Hepatocyte (in vitro differentiated cells): ENCODE measurements around the gene ADSL. TPM values are rescaled to one million over a fixed set of nuclear protein-coding genes. Genes with fewer than 3 reads are reported as not detected.

Experiments used
- DNase-seq: peaks from one replicate; pipeline ENCODE4 v3.0.0-alpha.2; 2016; ENCODE audit warnings: low spot score
- H2AFZ ChIP-seq: fragments of 200-600 bp; sonication (generic); 2 replicates; pipeline ENCODE4 v1.6.0; 2016; ENCODE audit warnings: antibody characterized with exemption, mild to moderate bottlenecking
- H3K27ac ChIP-seq: fragments of 200-600 bp; sonication (generic); 2 replicates; pipeline ENCODE4 v1.5.1; 2016; ENCODE audit warnings: mild to moderate bottlenecking
- H3K27me3 ChIP-seq: fragments of 200-600 bp; sonication (generic); 2 replicates; pipeline ENCODE4 v1.6.1; 2016
- H3K36me3 ChIP-seq: fragments of 200-600 bp; sonication (generic); replicated peaks from 2 replicates; pipeline ENCODE4 v1.5.1; 2016; ENCODE audit warnings: low read depth; ENCODE audit not compliant: insufficient read depth
- H3K4me1 ChIP-seq: fragments of 200-600 bp; sonication (generic); 2 replicates; pipeline ENCODE4 v1.5.1; 2016; ENCODE audit warnings: mild to moderate bottlenecking, moderate library complexity; ENCODE audit not compliant: insufficient read depth
- H3K4me2 ChIP-seq: fragments of 200-600 bp; sonication (generic); 2 replicates; pipeline ENCODE4 v1.6.0; 2016
- H3K4me3 ChIP-seq: fragments of 200-600 bp; sonication (generic); 2 replicates; pipeline ENCODE4 v1.5.1; 2016; ENCODE audit warnings: mild to moderate bottlenecking
- H3K79me2 ChIP-seq: fragments of 200-600 bp; sonication (generic); 2 replicates; pipeline ENCODE4 v1.6.0; 2017; ENCODE audit warnings: mild to moderate bottlenecking
- H3K9me2 ChIP-seq: fragments of 200-600 bp; sonication (generic); replicated peaks from 2 replicates; pipeline ENCODE4 v1.6.0; 2017; ENCODE audit warnings: mild to moderate bottlenecking; ENCODE audit not compliant: insufficient read depth
- H3K9me3 ChIP-seq: fragments of 200-600 bp; sonication (generic); 2 replicates; pipeline ENCODE4 v1.5.1; 2016; ENCODE audit warnings: low read depth, mild to moderate bottlenecking
- H4K20me1 ChIP-seq: fragments of 200-600 bp; sonication (generic); 2 replicates; pipeline ENCODE4 v1.6.0; 2016; ENCODE audit warnings: mild to moderate bottlenecking; ENCODE audit not compliant: insufficient read depth, poor library complexity, severe bottlenecking
- CTCF ChIP-seq: fragments of 200-600 bp; sonication (generic); IDR thresholded peaks from 2 replicates; pipeline ENCODE4 v1.5.1; 2016; ENCODE audit warnings: antibody characterized with exemption, mild to moderate bottlenecking; ENCODE audit not compliant: poor library complexity
- EZH2 ChIP-seq: fragments of 200-600 bp; sonication (generic); IDR thresholded peaks from 2 replicates; pipeline ENCODE4 v1.6.1; 2016; ENCODE audit warnings: antibody characterized with exemption, mild to moderate bottlenecking, borderline replicate concordance
- EZH2phosphoT487 ChIP-seq: fragments of 200-600 bp; sonication (generic); IDR thresholded peaks from one replicate; pipeline ENCODE4 v1.6.1; 2018; ENCODE audit warnings: antibody characterized with exemption, mild to moderate bottlenecking, low read depth, moderate library complexity; ENCODE audit not compliant: unreplicated experiment, severe bottlenecking
- WGBS: methylation state at CpG from one replicate; pipeline ENCODE4 v1.1.6; 2016; ENCODE audit warnings: low lambda C conversion rate; ENCODE audit errors: missing lambda C conversion rate; 5-methylcytosine and 5-hydroxymethylcytosine counted together
- polyA plus RNA-seq: library from polyadenylated mRNA; unstranded; fragments of >200 nt; fragmentation: Nextera tagmentation; extraction: Ambion mirVana; gene quantifications from 2 replicates; pipeline ENCODE4 v1.2.1, GENCODE V29; 2016
- total RNA-seq: library from RNA; depleted of rRNA; stranded (reverse); fragments of >200 nt; gene quantifications from 2 replicates; pipeline ENCODE4 v1.2.3, GENCODE V29; 2014

ADSL gene
- total and polyA plus RNA-seq, 2 experiments from 2014 or later, result 54.8 to 81.8 TPM

GRCh38 chr22:40415531-40416266 lies 69.4 kb downstream of the ADSL start:
- Histone ChIP-seq H3K27me3 (no peaks in the 10 kb centered on the region), H3K9me3 (no peaks in the 10 kb centered on the region), H3K27ac (no peak overlapping the region), H3K4me1 (no peaks in the 10 kb centered on the region), H3K79me2 (no peaks in the 10 kb centered on the region), H3K4me2 (no peak overlapping the region), H3K9me2 (no peaks in the 10 kb centered on the region), H2AFZ (no peak overlapping the region), H3K4me3 (no peak overlapping the region), H4K20me1 (no peaks in the 10 kb centered on the region), H3K36me3 (no peaks in the 10 kb centered on the region)
- 84% methylated on average over 19 of the region's 19 CpGs for WGBS
- DNase-seq, result no peak
- TF ChIP-seq CTCF (no peak), EZH2 (no peak), EZH2phosphoT487 (no peak)

GRCh38 chr22:40416267-40416570 lies 69.9 kb downstream of the ADSL start:
- H3K27ac ChIP-seq, result no peak overlapping the region
- TF ChIP-seq CTCF (no peak), EZH2phosphoT487 (no peak), EZH2 (no peak)
- no peaks in the 10 kb centered on the region for H3K9me3 ChIP-seq
- H3K9me2 ChIP-seq, result no peaks in the 10 kb centered on the region
- H3K36me3 ChIP-seq, result no peaks in the 10 kb centered on the region
- no peaks in the 10 kb centered on the region for H3K4me1 ChIP-seq
- H3K79me2 ChIP-seq, result no peaks in the 10 kb centered on the region
- H3K27me3 ChIP-seq, result no peaks in the 10 kb centered on the region
- no peak overlapping the region for H3K4me2 ChIP-seq
- DNase-seq, result no peak
- H4K20me1 ChIP-seq, result no peaks in the 10 kb centered on the region
- no peak overlapping the region for H3K4me3 ChIP-seq
- 98% methylated on average over 10 of the region's 10 CpGs for WGBS
- no peak overlapping the region for H2AFZ ChIP-seq

GRCh38 chr22:40416636-40417035 lies 70.3 kb downstream of the ADSL start:
- Histone ChIP-seq H3K27ac (no peak overlapping the region), H3K4me3 (no peak overlapping the region), H3K4me2 (no peak overlapping the region), H2AFZ (no peak overlapping the region), H4K20me1 (no peaks in the 10 kb centered on the region), H3K79me2 (no peaks in the 10 kb centered on the region), H3K9me3 (no peaks in the 10 kb centered on the region), H3K36me3 (no peaks in the 10 kb centered on the region), H3K27me3 (no peaks in the 10 kb centered on the region), H3K9me2 (no peaks in the 10 kb centered on the region), H3K4me1 (no peaks in the 10 kb centered on the region)
- DNase-seq, result no peak
- no peak for TF ChIP-seq CTCF
- TF ChIP-seq EZH2phosphoT487, result no peak
- TF ChIP-seq EZH2, result no peak
- 94% methylated on average over 11 of the region's 11 CpGs for WGBS

GRCh38 chr22:40417041-40417440 lies 70.7 kb downstream of the ADSL start:
- no peaks in the 10 kb centered on the region for H3K36me3 ChIP-seq

More at GRCh38 chr22:40417041-40417440, 70.7 kb downstream of the ADSL start:
- H3K9me3 ChIP-seq, result no peaks in the 10 kb centered on the region
- no peaks in the 10 kb centered on the region for H3K9me2 ChIP-seq
- no peak overlapping the region for H3K4me2 ChIP-seq
- H4K20me1 ChIP-seq, result no peaks in the 10 kb centered on the region
- no peak overlapping the region for H3K4me3 ChIP-seq
- H2AFZ ChIP-seq, result no peak overlapping the region
- H3K27me3 ChIP-seq, result no peaks in the 10 kb centered on the region
- H3K27ac ChIP-seq, result no peak overlapping the region
- TF ChIP-seq EZH2, result no peak
- no peak for TF ChIP-seq EZH2phosphoT487
- TF ChIP-seq CTCF, result no peak
- no peak for DNase-seq
- WGBS, result 100% methylated on average over 8 of the region's 8 CpGs
- H3K79me2 ChIP-seq, result no peaks in the 10 kb centered on the region
- no peaks in the 10 kb centered on the region for H3K4me1 ChIP-seq
